ENCODE data around the gene DYNLRB1. TPM values are rescaled to one million over a fixed set of nuclear protein-coding genes. Genes with fewer than 3 reads are reported as not detected.

Gene DYNLRB1
- total RNA-seq, result 100 to 1,000 TPM; 119 to 231 (median 210) TPM

- Histone ChIP-seq H3K27me3 (no peaks in the 10 kb centered on the region), H3K9me3 (no peaks in the 10 kb centered on the region), H3K36me3 (no peaks in the 10 kb centered on the region), H3K4me3 (replicated peaks in 1 of 3) (peak within 1 kb of the TSS; percentile 55 to 77 (median 75)), H3K27ac (peak within 1 kb of the TSS; percentile 83 to 99 (median 95)), H3K4me1 (peaks cover 28 to 47% of the 10 kb centered on the region in 2 donors)
- WGBS, 2 donors, result 0 to 1% methylated on average over 30 to 33 of the region's 59 CpGs
- intact Hi-C loops (cut with DNase I), result no loop called here
- peak; percentile 98 to 99 for DNase-seq
- TF ChIP-seq POLR2A (IDR thresholded peaks at IDR 0.05) (peak in 1 of 2 donors; percentile 90), CTCF (IDR thresholded peaks at IDR 0.05) (peak in 1 of 6 experiments; percentile 27)
Observed at GRCh38 chr20:34516247-34517113, at the start of gene DYNLRB1. TSS of gene DYNLRB1 (plus strand) at chr20:34516422. CDS start at chr20:34516459, 37 bp downstream.

DNA sequence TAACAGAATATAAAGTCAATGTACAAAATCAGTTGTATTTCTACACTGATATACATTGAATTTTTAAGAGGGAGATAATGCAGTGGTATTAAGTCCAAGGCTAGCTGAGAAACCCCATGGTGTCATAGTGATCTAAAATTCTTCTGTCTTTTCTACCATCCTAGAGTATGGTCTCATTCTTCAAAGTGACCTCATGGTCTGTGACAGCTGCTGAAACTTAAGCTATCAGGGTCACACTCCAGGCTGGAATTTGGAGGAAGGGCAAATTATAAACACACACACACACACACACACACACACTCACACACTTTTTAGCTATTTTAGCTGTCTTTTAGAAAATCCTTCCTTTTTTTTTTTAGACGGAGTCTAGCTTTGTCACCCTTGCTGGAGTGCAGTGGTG, 47.3 kb upstream of the DYNLRB1 start:
- intact Hi-C loops (cut with DNase I), result no loop called here
- Histone ChIP-seq H3K4me1 (peaks cover 6 to 20% of the 10 kb centered on the region in 2 donors), H3K36me3 (peaks cover 0 to 4% of the 10 kb centered on the region in 2 donors), H3K9me3 (no peaks in the 10 kb centered on the region), H3K27me3 (no peaks in the 10 kb centered on the region), H3K4me3 (replicated peaks in 1 of 3) (no peak overlapping the region), H3K27ac (no peak overlapping the region)
- no peak for DNase-seq
- 66 to 85% methylated on average over 1 of the region's 1 CpG for WGBS, 2 donors
- no peak for TF ChIP-seq POLR2A (IDR thresholded peaks at IDR 0.05)
- no peak for TF ChIP-seq CTCF (IDR thresholded peaks at IDR 0.05)

GRCh38 chr20:34472246-34472925, 43.8 kb upstream of the DYNLRB1 start:
- no peak overlapping the region for H3K27ac ChIP-seq
- H3K9me3 ChIP-seq, result no peaks in the 10 kb centered on the region

GRCh38 chr20:34473262-34473883, 42.8 kb upstream of the DYNLRB1 start:
- intact Hi-C loops (cut with DNase I), result no loop called here
- Histone ChIP-seq H3K4me1 (peaks cover 6 to 24% of the 10 kb centered on the region in 2 donors), H3K4me3 (replicated peaks in 1 of 3) (no peak overlapping the region), H3K27ac (no peak overlapping the region), H3K36me3 (peaks cover 6% of the 10 kb centered on the region in 2 donors), H3K9me3 (no peaks in the 10 kb centered on the region), H3K27me3 (no peaks in the 10 kb centered on the region)
- DNase-seq, result peak; percentile 32 to 33
- TF ChIP-seq POLR2A (IDR thresholded peaks at IDR 0.05) (no peak), CTCF (IDR thresholded peaks at IDR 0.05) (peak in 4 of 6 experiments; percentile 19 to 40 (median 33))
- 84 to 87% methylated on average over 5 of the region's 5 CpGs for WGBS, 2 donors

More at GRCh38 chr20:34472246-34472925, 43.8 kb upstream of the DYNLRB1 start:
- 77 to 82% methylated on average over 6 of the region's 6 CpGs for WGBS, 2 donors
- peaks cover 6 to 24% of the 10 kb centered on the region in 2 donors for H3K4me1 ChIP-seq
- TF ChIP-seq POLR2A (IDR thresholded peaks at IDR 0.05) (no peak), CTCF (IDR thresholded peaks at IDR 0.05) (no peak)
- intact Hi-C loops (cut with DNase I), result no loop called here
- DNase-seq, result no peak
- no peaks in the 10 kb centered on the region for H3K27me3 ChIP-seq
- H3K4me3 ChIP-seq (replicated peaks in 1 of 3), result no peak overlapping the region
- no peaks in the 10 kb centered on the region for H3K36me3 ChIP-seq

All from thyroid gland (tissue), 4 donors.